ENCODE results near the gene COA5.

DNA sequence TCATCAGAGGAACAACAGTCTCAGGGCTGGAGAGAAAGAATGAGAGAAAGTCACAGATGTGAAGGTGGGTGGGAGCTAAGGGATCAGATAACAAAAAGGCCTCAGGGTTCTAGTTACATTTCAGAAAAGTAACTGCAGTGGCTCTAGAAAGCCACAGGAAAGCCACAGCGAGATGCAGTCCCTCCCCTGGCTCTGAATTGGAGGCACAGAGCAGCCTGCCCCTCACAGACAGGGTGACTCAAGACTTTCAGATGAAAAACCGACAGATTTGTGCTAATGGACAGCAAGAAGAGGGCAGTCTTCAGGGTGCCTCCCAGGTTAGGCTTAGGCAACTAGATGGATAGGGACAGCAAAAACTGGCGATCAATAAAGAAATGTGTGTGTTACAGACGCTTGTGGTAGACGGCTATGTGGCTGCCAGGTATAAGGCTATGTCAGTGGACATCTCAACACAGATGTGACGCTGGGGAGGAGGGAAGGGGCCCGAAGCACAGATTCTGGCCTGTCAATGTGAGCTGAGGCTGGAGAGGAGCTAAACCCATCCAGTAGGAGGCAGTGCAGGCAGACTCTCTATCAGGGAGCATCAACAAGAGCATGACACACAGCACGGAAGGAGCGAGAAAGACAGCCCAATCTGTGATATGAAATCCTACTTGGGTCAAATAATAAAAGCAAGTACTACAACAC is 26.2 kb upstream of the COA5 start:
- TF ChIP-seq, protein P1, sequence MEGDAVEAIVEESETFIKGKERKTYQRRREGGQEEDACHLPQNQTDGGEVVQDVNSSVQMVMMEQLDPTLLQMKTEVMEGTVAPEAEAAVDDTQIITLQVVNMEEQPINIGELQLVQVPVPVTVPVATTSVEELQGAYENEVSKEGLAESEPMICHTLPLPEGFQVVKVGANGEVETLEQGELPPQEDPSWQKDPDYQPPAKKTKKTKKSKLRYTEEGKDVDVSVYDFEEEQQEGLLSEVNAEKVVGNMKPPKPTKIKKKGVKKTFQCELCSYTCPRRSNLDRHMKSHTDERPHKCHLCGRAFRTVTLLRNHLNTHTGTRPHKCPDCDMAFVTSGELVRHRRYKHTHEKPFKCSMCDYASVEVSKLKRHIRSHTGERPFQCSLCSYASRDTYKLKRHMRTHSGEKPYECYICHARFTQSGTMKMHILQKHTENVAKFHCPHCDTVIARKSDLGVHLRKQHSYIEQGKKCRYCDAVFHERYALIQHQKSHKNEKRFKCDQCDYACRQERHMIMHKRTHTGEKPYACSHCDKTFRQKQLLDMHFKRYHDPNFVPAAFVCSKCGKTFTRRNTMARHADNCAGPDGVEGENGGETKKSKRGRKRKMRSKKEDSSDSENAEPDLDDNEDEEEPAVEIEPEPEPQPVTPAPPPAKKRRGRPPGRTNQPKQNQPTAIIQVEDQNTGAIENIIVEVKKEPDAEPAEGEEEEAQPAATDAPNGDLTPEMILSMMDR (IDR thresholded peaks at IDR 0.05), result no peak
- no peak for TF ChIP-seq POLR2A (IDR thresholded peaks at IDR 0.05)
